NB4 (cell line): ENCODE results near the gene KRT222.
A peak's percentile ranks its signal among the peaks of the same experiment; 100 is the strongest.

Source experiments
- DNase-seq: peaks from one replicate; pipeline ENCODE4 v3.0.0; 2010; ENCODE audit warnings: low read depth
- H3K4me3 ChIP-seq: one replicate; pipeline ENCODE4 v1.5.1; 2011; ENCODE audit warnings: mild to moderate bottlenecking, low read depth, low read length, moderate library complexity
- MAX ChIP-seq: IDR thresholded peaks from 2 replicates; pipeline ENCODE4 v1.6.1; 2011; ENCODE audit warnings: low read depth, low read length
- MYC ChIP-seq: IDR thresholded peaks from 2 replicates; pipeline ENCODE4 v1.6.1; 2011; ENCODE audit warnings: low read depth, low read length
- POLR2A ChIP-seq: IDR thresholded peaks from 2 replicates; pipeline ENCODE4 v1.6.1; 2011; ENCODE audit warnings: mild to moderate bottlenecking; ENCODE audit not compliant: insufficient read length; ENCODE audit errors: extremely low read depth
- TF ChIP-seq, protein P1 (sequence below): IDR thresholded peaks from one replicate; pipeline ENCODE4 v1.5.1; 2012; ENCODE audit warnings: low read depth, low read length

The KRT222 gene

GRCh38 chr17:40658396-40658795, 6.6 kb downstream of the KRT222 start:
- DNase-seq, result no peak
- no peak overlapping the region for H3K4me3 ChIP-seq
- TF ChIP-seq, protein P1, sequence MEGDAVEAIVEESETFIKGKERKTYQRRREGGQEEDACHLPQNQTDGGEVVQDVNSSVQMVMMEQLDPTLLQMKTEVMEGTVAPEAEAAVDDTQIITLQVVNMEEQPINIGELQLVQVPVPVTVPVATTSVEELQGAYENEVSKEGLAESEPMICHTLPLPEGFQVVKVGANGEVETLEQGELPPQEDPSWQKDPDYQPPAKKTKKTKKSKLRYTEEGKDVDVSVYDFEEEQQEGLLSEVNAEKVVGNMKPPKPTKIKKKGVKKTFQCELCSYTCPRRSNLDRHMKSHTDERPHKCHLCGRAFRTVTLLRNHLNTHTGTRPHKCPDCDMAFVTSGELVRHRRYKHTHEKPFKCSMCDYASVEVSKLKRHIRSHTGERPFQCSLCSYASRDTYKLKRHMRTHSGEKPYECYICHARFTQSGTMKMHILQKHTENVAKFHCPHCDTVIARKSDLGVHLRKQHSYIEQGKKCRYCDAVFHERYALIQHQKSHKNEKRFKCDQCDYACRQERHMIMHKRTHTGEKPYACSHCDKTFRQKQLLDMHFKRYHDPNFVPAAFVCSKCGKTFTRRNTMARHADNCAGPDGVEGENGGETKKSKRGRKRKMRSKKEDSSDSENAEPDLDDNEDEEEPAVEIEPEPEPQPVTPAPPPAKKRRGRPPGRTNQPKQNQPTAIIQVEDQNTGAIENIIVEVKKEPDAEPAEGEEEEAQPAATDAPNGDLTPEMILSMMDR, result no peak
- TF ChIP-seq MAX, result no peak
- no peak for TF ChIP-seq MYC
- TF ChIP-seq POLR2A, result no peak

GRCh38 chr17:40651939-40652338, 13.0 kb downstream of the KRT222 start:
- H3K4me3 ChIP-seq, result no peak overlapping the region
- TF ChIP-seq, protein P1, result no peak
- TF ChIP-seq POLR2A, result no peak
- no peak for TF ChIP-seq MYC
- no peak for TF ChIP-seq MAX
- DNase-seq, result no peak

GRCh38 chr17:40648384-40648968, 16.5 kb downstream of the KRT222 start:
- H3K4me3 ChIP-seq, result peak overlapping the region; percentile 95
- DNase-seq, result no peak

DNA sequence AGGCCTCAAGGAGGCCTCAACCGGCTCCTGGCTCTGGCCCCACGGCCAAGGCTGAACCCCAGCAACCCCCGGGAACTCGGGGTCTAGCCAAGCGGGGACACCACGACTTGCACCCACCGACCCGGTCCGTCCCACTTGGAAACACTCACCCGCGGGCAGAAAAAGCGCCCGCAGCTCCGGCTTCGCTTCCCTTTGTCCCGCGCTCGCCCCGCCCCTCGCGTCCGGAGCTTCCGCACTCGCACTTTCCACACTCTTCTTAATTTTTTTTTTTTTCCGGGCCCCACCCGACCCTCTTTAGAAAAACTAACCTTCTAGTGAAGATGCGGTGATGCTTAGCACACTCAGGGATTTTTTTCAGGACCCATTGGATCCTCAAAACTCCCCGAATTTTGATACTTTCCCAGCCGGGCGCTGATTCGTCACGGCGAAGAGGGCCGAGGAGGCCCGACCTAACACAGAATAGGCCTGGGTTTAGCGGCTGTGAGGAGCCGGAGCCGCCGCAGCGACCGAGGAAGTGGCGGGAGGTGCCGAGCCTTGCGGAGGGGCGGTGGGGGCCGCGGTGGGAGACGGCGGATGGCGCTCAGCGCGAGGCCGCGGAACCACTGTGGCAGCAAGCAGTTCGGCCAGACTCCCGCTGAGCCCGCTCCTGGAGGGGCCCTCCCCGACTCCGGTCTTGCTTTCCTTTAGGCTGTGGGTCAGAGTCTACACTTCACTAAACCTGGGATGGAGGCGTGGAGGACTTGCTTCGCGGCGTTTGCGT, 17.2 kb downstream of the KRT222 start, which contains the start of gene SMARCE1:
Gene SMARCE1, minus strand, starts transcription at position 195 of the 760 bp plus-strand sequence. CDS start 2,016 bp downstream, outside the sequence.
- DNase-seq, result peak; percentile 87
- TF ChIP-seq MAX, result no peak
- TF ChIP-seq, protein P1, result no peak
- 0 out of 2 replicates have a peak, but pooled peaks have one; percentile 32 for TF ChIP-seq MYC
- TF ChIP-seq POLR2A, result peak; percentile 62
- peak within 1 kb of the TSS; percentile 95 for H3K4me3 ChIP-seq

More at GRCh38 chr17:40648384-40648968, 16.5 kb downstream of the KRT222 start:
- TF ChIP-seq MAX (0 out of 2 replicates have a peak, but pooled peaks have one; percentile 33), MYC (no peak), POLR2A (no peak)
- TF ChIP-seq, protein P1, result no peak

DNA sequence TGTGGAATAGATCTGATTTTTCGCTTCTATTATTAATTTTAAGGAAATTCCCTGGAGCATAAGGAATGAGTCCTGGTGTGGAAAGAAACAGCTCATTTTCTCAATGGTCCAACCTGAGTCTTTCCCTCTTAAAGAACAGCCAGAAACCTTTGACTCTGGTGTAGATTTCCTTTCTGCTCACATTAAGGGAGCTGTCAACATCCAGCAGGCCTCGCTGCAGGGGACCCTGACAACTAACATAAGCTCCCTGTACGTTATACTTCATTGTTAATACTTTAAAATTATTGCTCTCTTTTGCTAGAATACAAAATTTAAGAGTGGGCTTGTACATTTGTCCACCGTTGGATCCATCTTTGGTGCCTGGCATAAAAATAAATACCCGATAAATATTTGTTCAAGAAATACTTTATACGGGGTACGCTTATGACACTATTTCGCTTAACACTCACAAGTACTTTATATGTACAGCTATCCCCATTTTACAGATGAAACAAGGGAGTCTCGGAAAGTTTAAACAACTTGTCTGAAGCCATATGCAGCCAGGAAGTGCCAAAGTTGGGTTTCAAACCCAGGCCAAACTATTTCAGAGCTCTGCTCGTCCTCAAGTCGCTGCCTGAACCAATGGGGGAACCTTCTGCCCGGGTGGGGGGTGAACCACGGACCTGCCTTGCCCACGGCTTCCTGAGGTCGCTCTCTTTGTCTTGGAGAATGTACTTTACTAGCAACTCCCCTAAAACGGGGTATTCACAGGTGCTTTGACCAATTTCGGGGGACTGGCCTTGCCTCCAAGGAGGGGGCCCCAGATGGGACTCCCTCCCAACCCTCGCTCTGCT, 18.0 kb downstream of the KRT222 start:
- peak; percentile 64 for DNase-seq
- H3K4me3 ChIP-seq, result peak overlapping the region; percentile 95
- TF ChIP-seq, protein P1, result no peak
- TF ChIP-seq POLR2A (no peak), MYC (no peak), MAX (no peak)
